Fibroblast of skin of left biceps (primary cell): ENCODE results near the gene NDUFAF3.

Experiments
- DNase-seq, 2 experiments: peaks; one replicate each; pipeline ENCODE4 v3.0.0-alpha.2; 2013; ENCODE audit warnings: low read depth in 2 of 2

Gene NDUFAF3

DNA sequence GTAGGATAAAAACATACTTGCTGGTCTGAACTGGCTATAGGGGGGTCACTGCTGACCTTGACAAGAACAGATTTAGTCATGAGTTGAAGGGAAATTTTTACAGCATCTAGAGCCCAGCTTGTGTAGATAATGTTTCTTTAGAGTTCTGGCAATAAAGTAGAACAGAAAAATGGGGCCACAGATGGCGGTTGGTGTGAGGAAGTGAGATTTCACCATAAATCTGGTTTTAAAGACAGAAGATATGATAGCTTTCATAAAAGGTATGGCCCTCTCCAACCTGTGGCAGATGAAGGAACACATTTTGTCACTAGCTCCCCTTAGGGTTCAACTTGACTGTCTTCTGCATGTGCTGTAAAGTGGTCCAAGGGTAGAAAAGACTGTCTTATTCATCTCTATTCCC lies 31.6 kb downstream of the NDUFAF3 start:
- DNase-seq, result no peak

DNA sequence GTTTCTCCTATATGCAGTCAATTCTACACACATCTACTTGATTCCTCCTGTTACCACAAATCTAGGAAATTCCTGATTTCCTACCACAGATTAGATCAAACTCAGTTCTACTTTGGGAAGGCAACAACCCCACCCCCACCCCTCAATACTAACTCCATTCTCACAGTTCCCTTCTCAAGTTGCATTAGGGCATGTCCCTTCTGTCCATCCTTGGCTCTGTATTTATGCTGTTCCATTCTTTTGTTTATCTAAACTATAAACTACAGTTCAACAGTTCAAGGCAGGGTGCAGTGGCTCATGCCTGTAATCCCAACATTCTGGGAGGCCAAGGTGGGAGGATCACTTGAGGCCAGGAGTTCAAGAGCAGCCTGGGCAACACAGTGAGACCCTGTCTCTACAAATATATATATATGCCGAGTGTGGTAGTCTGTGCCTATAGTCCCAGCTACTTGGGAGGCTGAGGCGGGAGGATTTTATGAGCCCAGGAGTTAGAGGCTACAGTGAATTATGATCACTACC lies 32.5 kb downstream of the NDUFAF3 start:
- no peak for DNase-seq

DNA sequence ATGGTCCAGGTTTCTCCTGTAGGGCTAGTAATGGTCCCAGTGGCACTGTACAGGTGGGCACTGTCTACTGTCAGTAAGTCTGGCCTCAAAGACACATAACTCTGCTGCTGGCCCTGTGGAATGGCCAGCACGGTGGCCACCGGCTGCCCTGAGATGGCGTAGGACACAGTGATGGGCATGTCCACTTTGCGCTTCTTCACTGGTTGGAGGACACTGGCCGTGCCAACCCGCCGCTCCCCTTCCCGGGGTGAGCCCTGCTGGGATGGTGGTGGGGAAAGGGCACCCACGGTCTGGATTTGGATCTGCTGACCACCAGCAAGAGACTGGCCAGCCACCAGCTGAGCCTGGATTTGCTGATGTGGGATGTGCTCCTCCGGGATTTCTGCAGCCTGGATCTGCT lies 35.3 kb downstream of the NDUFAF3 start:
- DNase-seq, result no peak

DNA sequence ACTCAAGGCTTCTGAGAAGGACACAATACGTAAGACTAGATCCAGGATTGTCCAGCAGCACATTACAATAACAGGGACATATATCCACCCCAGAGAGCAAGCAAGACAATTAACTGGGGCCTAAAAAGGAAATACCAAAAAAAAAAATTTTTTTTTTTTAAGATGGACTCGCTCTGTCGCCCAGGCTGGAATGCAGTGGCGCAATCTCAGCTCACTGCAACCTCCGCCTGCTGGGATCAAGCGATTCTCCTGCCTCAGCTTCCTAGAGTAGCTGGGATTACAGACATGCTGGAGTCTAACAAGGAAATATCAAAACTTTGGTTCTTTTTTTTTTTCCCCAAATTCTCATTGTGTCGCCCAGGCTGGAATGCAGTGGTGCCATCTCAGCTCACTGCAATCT lies 36.1 kb downstream of the NDUFAF3 start:
- no peak for DNase-seq
